ENCODE measurements around the gene TRIM56. TPM values are rescaled to one million over a fixed set of nuclear protein-coding genes. Genes with fewer than 3 reads are reported as not detected.

Gene TRIM56
- total RNA-seq, 1 donor from 2014 or later = 1.4 TPM

DNA sequence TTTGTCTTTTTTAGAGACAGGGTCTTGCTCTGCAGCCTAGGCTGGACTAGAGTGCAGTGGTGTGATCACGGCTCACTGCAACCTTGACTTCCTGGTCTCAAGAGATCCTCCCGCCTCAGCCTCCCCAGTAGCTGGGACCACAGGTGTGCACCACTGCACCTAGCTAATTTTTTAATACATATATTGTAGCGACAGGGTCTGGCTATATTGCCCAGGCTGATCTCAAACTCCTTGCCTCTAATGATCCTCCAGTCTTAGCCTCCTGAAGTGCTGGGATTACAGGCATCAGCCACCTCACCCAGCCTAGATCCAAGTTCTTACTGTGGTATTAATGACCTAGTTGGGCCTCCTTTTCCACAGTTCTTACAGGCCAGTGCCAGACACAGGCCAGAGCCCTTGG is 29.9 kb downstream of the TRIM56 start:
- Histone ChIP-seq H3K27me3 (no peaks in the 10 kb centered on the region), H3K4me2 (no peak overlapping the region), H2AFZ (replicated peaks) (no peak overlapping the region), H3K4me3 (no peak overlapping the region), H3F3A (ENCODE audit: low read depth) (peaks cover 3% of the 10 kb centered on the region), H4K20me1 (ENCODE audit: low read depth) (no peaks in the 10 kb centered on the region), H3K9me3 (ENCODE audit: low read depth) (no peaks in the 10 kb centered on the region), H3K9ac (no peak overlapping the region), H3K36me3 (no peaks in the 10 kb centered on the region), H3K27ac (no peak overlapping the region), H3K4me1 (no peaks in the 10 kb centered on the region), H3K79me2 (ENCODE audit: low read depth) (no peaks in the 10 kb centered on the region)
- H3K4me1 Mint-ChIP-seq = peaks cover 6% of the 10 kb centered on the region
- peaks cover 7% of the 10 kb centered on the region for H3K27me3 Mint-ChIP-seq (ENCODE audit: insufficient read depth, low read depth)
- no peak overlapping the region for H3K4me3 Mint-ChIP-seq
- TF ChIP-seq, protein P1, sequence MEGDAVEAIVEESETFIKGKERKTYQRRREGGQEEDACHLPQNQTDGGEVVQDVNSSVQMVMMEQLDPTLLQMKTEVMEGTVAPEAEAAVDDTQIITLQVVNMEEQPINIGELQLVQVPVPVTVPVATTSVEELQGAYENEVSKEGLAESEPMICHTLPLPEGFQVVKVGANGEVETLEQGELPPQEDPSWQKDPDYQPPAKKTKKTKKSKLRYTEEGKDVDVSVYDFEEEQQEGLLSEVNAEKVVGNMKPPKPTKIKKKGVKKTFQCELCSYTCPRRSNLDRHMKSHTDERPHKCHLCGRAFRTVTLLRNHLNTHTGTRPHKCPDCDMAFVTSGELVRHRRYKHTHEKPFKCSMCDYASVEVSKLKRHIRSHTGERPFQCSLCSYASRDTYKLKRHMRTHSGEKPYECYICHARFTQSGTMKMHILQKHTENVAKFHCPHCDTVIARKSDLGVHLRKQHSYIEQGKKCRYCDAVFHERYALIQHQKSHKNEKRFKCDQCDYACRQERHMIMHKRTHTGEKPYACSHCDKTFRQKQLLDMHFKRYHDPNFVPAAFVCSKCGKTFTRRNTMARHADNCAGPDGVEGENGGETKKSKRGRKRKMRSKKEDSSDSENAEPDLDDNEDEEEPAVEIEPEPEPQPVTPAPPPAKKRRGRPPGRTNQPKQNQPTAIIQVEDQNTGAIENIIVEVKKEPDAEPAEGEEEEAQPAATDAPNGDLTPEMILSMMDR (IDR thresholded peaks at IDR 0.05) = no peak
- TF ChIP-seq EZH2 (IDR thresholded peaks at IDR 0.05) (no peak), EZH2phosphoT487 (IDR thresholded peaks at IDR 0.05) (no peak)
- no peak for DNase-seq (ENCODE audit: low spot score)
- H3K27ac Mint-ChIP-seq = peak overlapping the region; percentile 50
- no peaks in the 10 kb centered on the region for H3K36me3 Mint-ChIP-seq
- H3K9me3 Mint-ChIP-seq = no peaks in the 10 kb centered on the region

DNA sequence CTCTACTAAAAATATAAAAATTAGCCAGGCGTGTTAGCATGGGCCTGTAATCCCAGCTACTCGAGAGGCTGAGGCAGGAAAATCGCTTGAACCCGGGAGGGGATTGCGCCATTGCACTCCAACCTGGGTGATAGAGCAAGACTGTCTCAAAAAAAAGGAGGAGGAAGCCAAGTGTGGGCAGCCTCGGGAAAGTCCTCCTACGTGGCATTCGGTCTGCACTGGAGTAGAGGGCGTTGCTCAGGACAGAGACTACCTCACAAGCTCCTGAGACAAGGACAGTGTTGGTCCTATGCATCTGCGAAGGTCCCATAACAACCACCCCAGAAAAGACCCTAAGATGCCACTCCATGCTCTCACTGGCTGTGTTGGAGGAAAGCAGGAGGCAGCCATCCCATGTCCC is 31.6 kb downstream of the TRIM56 start:
- Histone ChIP-seq H3K27me3 (no peaks in the 10 kb centered on the region), H3K4me2 (no peak overlapping the region), H3K9me3 (ENCODE audit: low read depth) (no peaks in the 10 kb centered on the region), H3K36me3 (no peaks in the 10 kb centered on the region), H2AFZ (replicated peaks) (no peak overlapping the region), H4K20me1 (ENCODE audit: low read depth) (no peaks in the 10 kb centered on the region), H3K79me2 (ENCODE audit: low read depth) (no peaks in the 10 kb centered on the region), H3K27ac (no peak overlapping the region), H3K9ac (no peak overlapping the region), H3K4me1 (peaks cover 3% of the 10 kb centered on the region), H3K4me3 (no peak overlapping the region), H3F3A (ENCODE audit: low read depth) (peaks cover 5% of the 10 kb centered on the region)
- TF ChIP-seq, protein P1 (IDR thresholded peaks at IDR 0.05) = no peak
- TF ChIP-seq EZH2 (IDR thresholded peaks at IDR 0.05) = no peak
- TF ChIP-seq EZH2phosphoT487 (IDR thresholded peaks at IDR 0.05) = no peak
- Mint-ChIP-seq H3K9me3 (no peaks in the 10 kb centered on the region), H3K27ac (no peak overlapping the region), H3K27me3 (ENCODE audit: insufficient read depth, low read depth) (peaks cover 6% of the 10 kb centered on the region), H3K4me1 (peaks cover 10% of the 10 kb centered on the region), H3K36me3 (no peaks in the 10 kb centered on the region), H3K4me3 (no peak overlapping the region)
- no peak for DNase-seq (ENCODE audit: low spot score)

DNA sequence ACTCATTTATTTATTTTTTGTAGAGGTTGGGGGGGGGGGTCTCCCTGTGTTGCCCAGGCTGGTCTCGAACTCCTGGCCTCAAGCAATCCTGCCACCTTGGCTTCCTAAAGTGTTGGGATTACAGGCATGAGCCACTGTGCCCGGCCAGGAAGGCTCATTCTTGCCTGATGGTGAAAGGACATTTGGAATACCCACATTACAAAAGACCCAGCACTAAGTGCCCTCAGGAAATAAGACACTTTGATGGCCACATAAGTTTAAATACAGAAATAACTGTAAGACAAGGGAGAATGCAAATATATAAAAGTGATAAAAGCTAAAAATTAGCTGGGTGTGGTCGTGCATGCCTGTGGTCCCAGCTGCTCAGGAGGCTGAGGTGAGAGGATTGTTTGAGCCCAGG is 33.6 kb downstream of the TRIM56 start:
- Histone ChIP-seq H2AFZ (replicated peaks) (no peak overlapping the region), H3K79me2 (ENCODE audit: low read depth) (no peaks in the 10 kb centered on the region), H3K4me3 (no peak overlapping the region), H3K4me2 (no peak overlapping the region), H3K27me3 (no peaks in the 10 kb centered on the region), H3F3A (ENCODE audit: low read depth) (peaks cover 5% of the 10 kb centered on the region), H4K20me1 (ENCODE audit: low read depth) (no peaks in the 10 kb centered on the region), H3K27ac (no peak overlapping the region), H3K9me3 (ENCODE audit: low read depth) (no peaks in the 10 kb centered on the region), H3K4me1 (peaks cover 12% of the 10 kb centered on the region), H3K36me3 (no peaks in the 10 kb centered on the region), H3K9ac (no peak overlapping the region)
- H3K4me3 Mint-ChIP-seq = no peak overlapping the region
- H3K9me3 Mint-ChIP-seq = no peaks in the 10 kb centered on the region
- peaks cover 8% of the 10 kb centered on the region for H3K27me3 Mint-ChIP-seq (ENCODE audit: insufficient read depth, low read depth)
- H3K4me1 Mint-ChIP-seq = peaks cover 23% of the 10 kb centered on the region
- H3K27ac Mint-ChIP-seq = no peak overlapping the region
- DNase-seq (ENCODE audit: low spot score) = no peak
- no peak for TF ChIP-seq EZH2phosphoT487 (IDR thresholded peaks at IDR 0.05)
- TF ChIP-seq, protein P1 (IDR thresholded peaks at IDR 0.05) = no peak
- TF ChIP-seq EZH2 (IDR thresholded peaks at IDR 0.05) = no peak
- no peaks in the 10 kb centered on the region for H3K36me3 Mint-ChIP-seq
